PFSK-1 (cell line): Measurements from ENCODE around the gene PRSS35.

ENCODE experiments used
- FOXP2 ChIP-seq: optimal IDR thresholded peaks from 2 replicates; pipeline ENCODE3; 2011; ENCODE audit warnings: borderline replicate concordance, control low read depth, inconsistent platforms; ENCODE audit not compliant: insufficient read depth; ENCODE audit errors: extremely low read length, extremely low read depth
- SIN3A ChIP-seq: IDR thresholded peaks from 2 replicates; pipeline ENCODE4 v1.6.1; 2012; ENCODE audit warnings: mild to moderate bottlenecking, low read length, moderate library complexity, borderline replicate concordance; ENCODE audit not compliant: insufficient read depth
- TAF1 ChIP-seq: IDR thresholded peaks from 2 replicates; pipeline ENCODE4 v1.6.1; 2012; ENCODE audit warnings: low read length, control low read depth, borderline replicate concordance; ENCODE audit not compliant: insufficient read depth
- TF ChIP-seq, protein P1 (sequence below), 2 experiments: IDR thresholded peaks; 2 replicates each; pipeline versions ENCODE4 v1.6.1 to v1.8.0; 2011 to 2012; ENCODE audit warnings: low read depth in 2 of 2, low read length in 2 of 2, control low read depth in 1 of 2, inconsistent platforms in 1 of 2, mild to moderate bottlenecking in 1 of 2, moderate library complexity in 1 of 2; ENCODE audit not compliant: insufficient read depth in 1 of 2

DNA sequence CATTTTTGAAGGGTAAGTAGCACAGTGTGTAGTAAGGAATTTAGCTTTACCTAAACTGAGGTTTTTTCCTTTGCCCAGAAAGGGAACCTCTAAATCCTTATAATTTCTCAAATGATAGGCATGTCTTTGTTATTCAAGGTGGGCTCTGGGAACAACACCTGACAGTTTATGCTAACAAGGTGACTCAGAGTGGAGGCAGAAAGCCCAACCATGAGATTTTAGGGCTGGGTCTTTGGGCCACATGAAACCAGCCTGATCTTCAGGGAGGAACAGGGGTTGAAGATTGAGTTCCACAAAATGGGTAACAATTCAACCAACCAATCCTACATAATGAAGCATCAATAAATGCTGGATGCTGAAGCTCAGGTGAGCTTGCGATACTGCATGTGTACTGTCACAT is 46.6 kb downstream of the PRSS35 start:
- TF ChIP-seq, protein P1, sequence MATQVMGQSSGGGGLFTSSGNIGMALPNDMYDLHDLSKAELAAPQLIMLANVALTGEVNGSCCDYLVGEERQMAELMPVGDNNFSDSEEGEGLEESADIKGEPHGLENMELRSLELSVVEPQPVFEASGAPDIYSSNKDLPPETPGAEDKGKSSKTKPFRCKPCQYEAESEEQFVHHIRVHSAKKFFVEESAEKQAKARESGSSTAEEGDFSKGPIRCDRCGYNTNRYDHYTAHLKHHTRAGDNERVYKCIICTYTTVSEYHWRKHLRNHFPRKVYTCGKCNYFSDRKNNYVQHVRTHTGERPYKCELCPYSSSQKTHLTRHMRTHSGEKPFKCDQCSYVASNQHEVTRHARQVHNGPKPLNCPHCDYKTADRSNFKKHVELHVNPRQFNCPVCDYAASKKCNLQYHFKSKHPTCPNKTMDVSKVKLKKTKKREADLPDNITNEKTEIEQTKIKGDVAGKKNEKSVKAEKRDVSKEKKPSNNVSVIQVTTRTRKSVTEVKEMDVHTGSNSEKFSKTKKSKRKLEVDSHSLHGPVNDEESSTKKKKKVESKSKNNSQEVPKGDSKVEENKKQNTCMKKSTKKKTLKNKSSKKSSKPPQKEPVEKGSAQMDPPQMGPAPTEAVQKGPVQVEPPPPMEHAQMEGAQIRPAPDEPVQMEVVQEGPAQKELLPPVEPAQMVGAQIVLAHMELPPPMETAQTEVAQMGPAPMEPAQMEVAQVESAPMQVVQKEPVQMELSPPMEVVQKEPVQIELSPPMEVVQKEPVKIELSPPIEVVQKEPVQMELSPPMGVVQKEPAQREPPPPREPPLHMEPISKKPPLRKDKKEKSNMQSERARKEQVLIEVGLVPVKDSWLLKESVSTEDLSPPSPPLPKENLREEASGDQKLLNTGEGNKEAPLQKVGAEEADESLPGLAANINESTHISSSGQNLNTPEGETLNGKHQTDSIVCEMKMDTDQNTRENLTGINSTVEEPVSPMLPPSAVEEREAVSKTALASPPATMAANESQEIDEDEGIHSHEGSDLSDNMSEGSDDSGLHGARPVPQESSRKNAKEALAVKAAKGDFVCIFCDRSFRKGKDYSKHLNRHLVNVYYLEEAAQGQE (IDR thresholded peaks at IDR 0.05; ENCODE audit: insufficient read depth in 1 of 2, low read depth in 2 of 2, low read length in 2 of 2) = no peak
- no peak for TF ChIP-seq TAF1
- no peak for TF ChIP-seq FOXP2
- TF ChIP-seq SIN3A = no peak
